Keratinocyte (primary cell): ENCODE results near the gene TAP1. TPM values are rescaled to one million over a fixed set of nuclear protein-coding genes. Genes with fewer than 3 reads are reported as not detected.

Experiments
- DNase-seq: peaks from one replicate; pipeline ENCODE4 v3.0.0-alpha.2; 2011; ENCODE audit warnings: low read depth, missing footprints, low spot score
- FAIRE-seq: peaks from 2 replicates; lab custom pipeline; 2011; peaks lifted over from hg19 to GRCh38; lab: Jason Lieb, UNC
- H2AFZ ChIP-seq: 2 replicates; pipeline ENCODE4 v1.6.0; 2012; ENCODE audit warnings: low read length, control low read depth, inconsistent platforms; ENCODE audit not compliant: control insufficient read depth
- H3K27ac ChIP-seq: 2 replicates; pipeline ENCODE4 v1.5.1; 2011; ENCODE audit warnings: low read length; ENCODE audit not compliant: control insufficient read depth, insufficient read depth
- H3K27me3 ChIP-seq: 3 replicates; pipeline ENCODE4 v1.6.0; 2011; ENCODE audit warnings: low read length; ENCODE audit not compliant: control insufficient read depth, insufficient read depth; ENCODE audit errors: extremely low read depth
- H3K36me3 ChIP-seq, 2 experiments: 2 replicates in 1 of 2; 3 replicates in 1 of 2; pipeline ENCODE4 v1.5.1; 2011; ENCODE audit warnings: low read length in 2 of 2, mild to moderate bottlenecking in 1 of 2; ENCODE audit not compliant: control insufficient read depth in 2 of 2, insufficient read depth in 2 of 2; ENCODE audit errors: extremely low read depth in 1 of 2
- H3K4me1 ChIP-seq: 3 replicates; pipeline ENCODE4 v1.5.1; 2011; ENCODE audit warnings: low read length; ENCODE audit not compliant: control insufficient read depth, insufficient read depth; ENCODE audit errors: extremely low read depth
- H3K4me2 ChIP-seq: 3 replicates; pipeline ENCODE4 v1.6.0; 2011; ENCODE audit warnings: low read depth, low read length; ENCODE audit not compliant: control insufficient read depth, insufficient read depth; ENCODE audit errors: extremely low read depth
- H3K4me3 ChIP-seq, 3 experiments: fragments of 200-600 bp in 1 of 3; sonication (generic) in 1 of 3; 2 replicates in 2 of 3; 3 replicates in 1 of 3; pipeline ENCODE4 v1.5.1; 2011 to 2016; ENCODE audit warnings: low read length in 3 of 3, mild to moderate bottlenecking in 3 of 3, control low read depth in 2 of 3, inconsistent platforms in 1 of 3, low read depth in 1 of 3, mixed read lengths in 1 of 3, mixed run types in 1 of 3, moderate library complexity in 1 of 3; ENCODE audit not compliant: control insufficient read depth in 2 of 3, insufficient read depth in 2 of 3; ENCODE audit errors: extremely low read depth in 1 of 3
- H3K79me2 ChIP-seq: 2 replicates; pipeline ENCODE4 v1.6.0; 2012; ENCODE audit warnings: low read length; ENCODE audit not compliant: control insufficient read depth, insufficient read depth
- H3K9ac ChIP-seq: 3 replicates; pipeline ENCODE4 v1.6.0; 2011; ENCODE audit warnings: low read length; ENCODE audit not compliant: control insufficient read depth, insufficient read depth; ENCODE audit errors: extremely low read depth
- H3K9me1 ChIP-seq: 3 replicates; pipeline ENCODE4 v1.6.0; 2011; ENCODE audit warnings: low read length; ENCODE audit not compliant: control insufficient read depth, insufficient read depth; ENCODE audit errors: extremely low read depth
- H3K9me3 ChIP-seq: 2 replicates; pipeline ENCODE4 v1.5.1; 2012; ENCODE audit warnings: low read depth, low read length; ENCODE audit not compliant: control insufficient read depth
- H4K20me1 ChIP-seq: 3 replicates; pipeline ENCODE4 v1.6.0; 2011; ENCODE audit warnings: low read length; ENCODE audit not compliant: control insufficient read depth, insufficient read depth; ENCODE audit errors: extremely low read depth
- EZH2 ChIP-seq: IDR thresholded peaks from one replicate; pipeline ENCODE4 v1.6.1; 2012; ENCODE audit warnings: inconsistent platforms, mild to moderate bottlenecking, low read length, moderate library complexity
- dilution Hi-C: fragments of 300-500 bp; cut with MboI; formaldehyde crosslinking; loops from one replicate; pipeline ENCODE4 v1.7.0; 2020; ENCODE audit warnings: low sequenced_read_pairs; ENCODE audit not compliant: extremely low pct_ligation_motif_present
- polyA plus RNA-seq, 5 experiments: library from polyadenylated mRNA; depleted of rRNA in 3 of 5; stranded (reverse) in 3 of 5; stranded (forward) in 1 of 5; unstranded in 1 of 5; fragments of >200 nt; gene quantifications; 1 replicate in 1 of 5; 2 replicates in 3 of 5; 3 replicates in 1 of 5; pipeline versions ENCODE4 v1.2.1 to v1.2.3, GENCODE V29; 2011 to 2012; ENCODE audit warnings: missing spikeins in 2 of 5, low read depth in 1 of 5, low replicate concordance in 1 of 5
- TF ChIP-seq, protein P1 (sequence below), 3 experiments: IDR thresholded peaks in 1 of 3; conservative IDR thresholded peaks in 1 of 3; optimal IDR thresholded peaks in 1 of 3; 2 replicates in 2 of 3; 3 replicates in 1 of 3; pipeline versions ENCODE3 to v1.5.1; 2011; ENCODE audit warnings: low read length in 3 of 3, mild to moderate bottlenecking in 3 of 3, moderate library complexity in 2 of 3, control low read depth in 1 of 3, inconsistent platforms in 1 of 3; ENCODE audit not compliant: insufficient read depth in 2 of 3; ENCODE audit errors: extremely low read depth in 1 of 3

Gene TAP1
- polyA plus RNA-seq, 1 donor (not counting 4 experiments of a cell fraction or from before 2014, with no cell fraction given): 56.1 TPM

GRCh38 chr6:32827025-32827424 is 26.5 kb downstream of the TAP1 start:
- H3K27me3 ChIP-seq: no peaks in the 10 kb centered on the region
- FAIRE-seq: no peak
- no peak overlapping the region for H3K9ac ChIP-seq
- DNase-seq: no peak
- TF ChIP-seq, protein P1, sequence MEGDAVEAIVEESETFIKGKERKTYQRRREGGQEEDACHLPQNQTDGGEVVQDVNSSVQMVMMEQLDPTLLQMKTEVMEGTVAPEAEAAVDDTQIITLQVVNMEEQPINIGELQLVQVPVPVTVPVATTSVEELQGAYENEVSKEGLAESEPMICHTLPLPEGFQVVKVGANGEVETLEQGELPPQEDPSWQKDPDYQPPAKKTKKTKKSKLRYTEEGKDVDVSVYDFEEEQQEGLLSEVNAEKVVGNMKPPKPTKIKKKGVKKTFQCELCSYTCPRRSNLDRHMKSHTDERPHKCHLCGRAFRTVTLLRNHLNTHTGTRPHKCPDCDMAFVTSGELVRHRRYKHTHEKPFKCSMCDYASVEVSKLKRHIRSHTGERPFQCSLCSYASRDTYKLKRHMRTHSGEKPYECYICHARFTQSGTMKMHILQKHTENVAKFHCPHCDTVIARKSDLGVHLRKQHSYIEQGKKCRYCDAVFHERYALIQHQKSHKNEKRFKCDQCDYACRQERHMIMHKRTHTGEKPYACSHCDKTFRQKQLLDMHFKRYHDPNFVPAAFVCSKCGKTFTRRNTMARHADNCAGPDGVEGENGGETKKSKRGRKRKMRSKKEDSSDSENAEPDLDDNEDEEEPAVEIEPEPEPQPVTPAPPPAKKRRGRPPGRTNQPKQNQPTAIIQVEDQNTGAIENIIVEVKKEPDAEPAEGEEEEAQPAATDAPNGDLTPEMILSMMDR (optimal IDR thresholded peaks at IDR 0.05 in 1 of 3, IDR thresholded peaks at IDR 0.05 in 1 of 3, conservative IDR thresholded peaks at IDR 0.05 in 1 of 3; ENCODE audit: extremely low read depth in 1 of 3, insufficient read depth in 2 of 3, low read length in 3 of 3): no peak
- no peak for TF ChIP-seq EZH2
- H3K27ac ChIP-seq: no peak overlapping the region
- no peak overlapping the region for H3K4me3 ChIP-seq
- no peaks in the 10 kb centered on the region for H3K9me3 ChIP-seq
- no peaks in the 10 kb centered on the region for H3K79me2 ChIP-seq
- no peak overlapping the region for H2AFZ ChIP-seq
- H4K20me1 ChIP-seq: no peaks in the 10 kb centered on the region
- H3K9me1 ChIP-seq: no peaks in the 10 kb centered on the region
- peaks cover 21 to 31% of the 10 kb centered on the region in 2 experiments for H3K36me3 ChIP-seq
- no peak overlapping the region for H3K4me2 ChIP-seq
- H3K4me1 ChIP-seq: peaks cover 4% of the 10 kb centered on the region
- dilution Hi-C loops: no loop called here

DNA sequence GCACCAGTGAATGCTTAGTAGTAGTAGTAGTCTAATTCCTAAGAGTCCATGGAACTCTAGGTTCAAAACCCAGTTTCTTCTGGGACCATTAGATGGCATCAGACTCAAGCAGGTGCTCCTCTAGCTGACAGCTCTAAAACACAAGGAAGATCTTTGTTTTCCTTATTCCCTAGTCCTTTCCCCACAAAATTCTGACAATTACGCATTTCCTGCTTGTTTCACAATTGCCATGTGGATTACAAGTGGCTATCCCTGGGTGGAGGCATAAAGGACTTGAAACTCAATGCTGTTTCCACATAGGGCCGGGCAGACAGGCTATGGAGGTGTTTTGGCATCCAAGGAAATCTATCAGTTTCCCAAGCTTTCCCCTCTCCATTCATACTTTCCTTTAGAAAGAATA is 27.5 kb downstream of the TAP1 start:
- no peaks in the 10 kb centered on the region for H3K27me3 ChIP-seq

More for the DNA sequence above, 27.5 kb downstream of the TAP1 start:
- no peaks in the 10 kb centered on the region for H3K9me1 ChIP-seq
- H3K9ac ChIP-seq: no peak overlapping the region
- peaks cover 17 to 23% of the 10 kb centered on the region in 2 experiments for H3K36me3 ChIP-seq
- no peak overlapping the region for H3K4me2 ChIP-seq
- peak; percentile 76 for FAIRE-seq
- H3K4me3 ChIP-seq: no peak overlapping the region
- no peaks in the 10 kb centered on the region for H3K9me3 ChIP-seq
- H3K4me1 ChIP-seq: peaks cover 4% of the 10 kb centered on the region
- dilution Hi-C loops: no loop called here
- DNase-seq: no peak
- H2AFZ ChIP-seq: no peak overlapping the region
- H3K79me2 ChIP-seq: no peaks in the 10 kb centered on the region
- H3K27ac ChIP-seq: no peak overlapping the region
- H4K20me1 ChIP-seq: no peaks in the 10 kb centered on the region
- TF ChIP-seq EZH2: no peak
- TF ChIP-seq, protein P1 (optimal IDR thresholded peaks at IDR 0.05 in 1 of 3, IDR thresholded peaks at IDR 0.05 in 1 of 3, conservative IDR thresholded peaks at IDR 0.05 in 1 of 3; ENCODE audit: extremely low read depth in 1 of 3, insufficient read depth in 2 of 3, low read length in 3 of 3): peak in 2 of 3 experiments; percentile 40 to 42
